ENCODE measurements around the gene WNT6. TPM values are rescaled to one million over a fixed set of nuclear protein-coding genes. Genes with fewer than 3 reads are reported as not detected.

Gene WNT6
- total RNA-seq: 1 to 10 TPM in 2 of 4 donors, under 1 TPM in 2; 0.36 to 3.9 (median 2.1) TPM

GRCh38 chr2:218859556-218859987, at the start of gene WNT6:
WNT6 (plus strand) TSS chr2:218859805; CDS start chr2:218860038, 233 bp downstream.
- no peak for ATAC-seq

GRCh38 chr2:218810256-218810655, 49.3 kb upstream of the WNT6 start:
- no peak overlapping the region for H3K4me3 ChIP-seq
- in situ Hi-C loops (cut with MboI; ENCODE audit: low sequenced_read_pairs in 4 of 4) (no loop called here), intact Hi-C loops (cut with DNase I; ENCODE audit: low total_unique reads) (no loop called here)
- ATAC-seq (no peak), DNase-seq (no peak)
- H3K27ac ChIP-seq: peak overlapping the region in 2 of 4 donors; percentile 89 to 92
- H3K4me1 ChIP-seq: peaks cover 24 to 44% of the 10 kb centered on the region in 2 donors
- no peaks in the 10 kb centered on the region for H3K9me3 ChIP-seq
- no peak for TF ChIP-seq POLR2A (IDR thresholded peaks at IDR 0.05)
- no peak for TF ChIP-seq CTCF (IDR thresholded peaks at IDR 0.05 in 4 of 5, conservative IDR thresholded peaks at IDR 0.05 in 1 of 5)
- peaks cover 0 to 17% of the 10 kb centered on the region in 2 donors for H3K36me3 ChIP-seq
- no peaks in the 10 kb centered on the region for H3K27me3 ChIP-seq

More at GRCh38 chr2:218859556-218859987, at the start of gene WNT6:
- Histone ChIP-seq H3K36me3 (no peaks in the 10 kb centered on the region), H3K27me3 (peaks cover 38 to 44% (median 41%) of the 10 kb centered on the region in 3 donors), H3K9me3 (no peaks in the 10 kb centered on the region), H3K4me1 (peaks cover 9 to 14% of the 10 kb centered on the region in 2 donors), H3K27ac (peak within 1 kb of the TSS in 2 of 4 donors; percentile 26 to 33), H3K4me3 (peak within 1 kb of the TSS; percentile 39 to 44 (median 42))
- DNase-seq: no peak
- in situ Hi-C loops (cut with MboI; ENCODE audit: low sequenced_read_pairs in 4 of 4) (no loop called here), intact Hi-C loops (cut with DNase I; ENCODE audit: low total_unique reads) (no loop called here)
- no peak for TF ChIP-seq POLR2A (IDR thresholded peaks at IDR 0.05)
- TF ChIP-seq CTCF (IDR thresholded peaks at IDR 0.05 in 4 of 5, conservative IDR thresholded peaks at IDR 0.05 in 1 of 5): no peak

GRCh38 chr2:218811382-218811781, 48.2 kb upstream of the WNT6 start:
- DNase-seq: peak in 1 of 2 donors; percentile 14
- H3K27ac ChIP-seq: peak overlapping the region in 1 of 4 donors; percentile 31

GRCh38 chr2:218812096-218812815, 47.3 kb upstream of the WNT6 start:
- no peaks in the 10 kb centered on the region for H3K9me3 ChIP-seq
- in situ Hi-C loops (cut with MboI; ENCODE audit: low sequenced_read_pairs in 4 of 4): no loop called here
- ATAC-seq: no peak
- intact Hi-C loops (cut with DNase I; ENCODE audit: low total_unique reads): no loop called here
- H3K27ac ChIP-seq: peak overlapping the region in 2 of 4 donors; percentile 22 to 31
- peaks cover 13 to 37% of the 10 kb centered on the region in 2 donors for H3K4me1 ChIP-seq
- H3K27me3 ChIP-seq: no peaks in the 10 kb centered on the region
- TF ChIP-seq POLR2A (IDR thresholded peaks at IDR 0.05) (no peak), CTCF (IDR thresholded peaks at IDR 0.05 in 4 of 5, conservative IDR thresholded peaks at IDR 0.05 in 1 of 5) (no peak)
- H3K36me3 ChIP-seq: peaks cover 0 to 17% of the 10 kb centered on the region in 2 donors
- no peak for DNase-seq
- H3K4me3 ChIP-seq: no peak overlapping the region

More at GRCh38 chr2:218811382-218811781, 48.2 kb upstream of the WNT6 start:
- intact Hi-C loops (cut with DNase I; ENCODE audit: low total_unique reads): no loop called here
- Histone ChIP-seq H3K4me1 (peaks cover 13 to 39% of the 10 kb centered on the region in 2 donors), H3K4me3 (no peak overlapping the region), H3K9me3 (no peaks in the 10 kb centered on the region), H3K36me3 (peaks cover 0 to 17% of the 10 kb centered on the region in 2 donors), H3K27me3 (no peaks in the 10 kb centered on the region)
- no peak for TF ChIP-seq POLR2A (IDR thresholded peaks at IDR 0.05)
- no peak for TF ChIP-seq CTCF (IDR thresholded peaks at IDR 0.05 in 4 of 5, conservative IDR thresholded peaks at IDR 0.05 in 1 of 5)
- ATAC-seq: no peak
- in situ Hi-C loops (cut with MboI; ENCODE audit: low sequenced_read_pairs in 4 of 4): no loop called here

Measured in gastrocnemius medialis (tissue), 4 donors.